ENCODE data around the gene IQCN. TPM values are rescaled to one million over a fixed set of nuclear protein-coding genes. Genes with fewer than 3 reads are reported as not detected.

Gene IQCN
- total RNA-seq, 1 experiment from 2014 or later: 0.61 TPM

GRCh38 chr19:18289471-18290301 lies 15.4 kb upstream of the IQCN start:
- POLR2A ChIA-PET: no interaction called here
- H3K9me3 Mint-ChIP-seq: no peaks in the 10 kb centered on the region
- no peak for DNase-seq (ENCODE audit: low spot score)
- no peak for ATAC-seq
- TF ChIP-seq IRF2 (CRISPR knock-in tag; IDR thresholded peaks at IDR 0.05; ENCODE audit: borderline replicate concordance, low read depth) (no peak), USF1 (CRISPR knock-in tag; IDR thresholded peaks at IDR 0.05) (no peak), TP53 (CRISPR knock-in tag; IDR thresholded peaks at IDR 0.05) (no peak), ZNF263 (CRISPR knock-in tag; IDR thresholded peaks at IDR 0.05; ENCODE audit: low read depth) (no peak), FOXK1 (CRISPR knock-in tag; IDR thresholded peaks at IDR 0.05) (no peak), CTCF (IDR thresholded peaks at IDR 0.05) (no peak), ATF3 (CRISPR knock-in tag; conservative IDR thresholded peaks at IDR 0.05) (no peak), CREM (CRISPR knock-in tag; IDR thresholded peaks at IDR 0.05) (no peak)
- H3K4me1 Mint-ChIP-seq: peaks cover 62% of the 10 kb centered on the region
- no peaks in the 10 kb centered on the region for H3K36me3 Mint-ChIP-seq
- H3K27ac Mint-ChIP-seq: no peak overlapping the region
- peaks cover 9% of the 10 kb centered on the region for H3K27me3 Mint-ChIP-seq (ENCODE audit: low read depth)
- CTCF ChIA-PET: interaction anchor here (0.7 to 1.0 kb wide), 4 partner anchors 10 to 99 kb away, joined by 3 read pairs; partner anchors contain the start of gene GDF15
- peak overlapping the region; percentile 31 for H3K4me3 Mint-ChIP-seq

DNA sequence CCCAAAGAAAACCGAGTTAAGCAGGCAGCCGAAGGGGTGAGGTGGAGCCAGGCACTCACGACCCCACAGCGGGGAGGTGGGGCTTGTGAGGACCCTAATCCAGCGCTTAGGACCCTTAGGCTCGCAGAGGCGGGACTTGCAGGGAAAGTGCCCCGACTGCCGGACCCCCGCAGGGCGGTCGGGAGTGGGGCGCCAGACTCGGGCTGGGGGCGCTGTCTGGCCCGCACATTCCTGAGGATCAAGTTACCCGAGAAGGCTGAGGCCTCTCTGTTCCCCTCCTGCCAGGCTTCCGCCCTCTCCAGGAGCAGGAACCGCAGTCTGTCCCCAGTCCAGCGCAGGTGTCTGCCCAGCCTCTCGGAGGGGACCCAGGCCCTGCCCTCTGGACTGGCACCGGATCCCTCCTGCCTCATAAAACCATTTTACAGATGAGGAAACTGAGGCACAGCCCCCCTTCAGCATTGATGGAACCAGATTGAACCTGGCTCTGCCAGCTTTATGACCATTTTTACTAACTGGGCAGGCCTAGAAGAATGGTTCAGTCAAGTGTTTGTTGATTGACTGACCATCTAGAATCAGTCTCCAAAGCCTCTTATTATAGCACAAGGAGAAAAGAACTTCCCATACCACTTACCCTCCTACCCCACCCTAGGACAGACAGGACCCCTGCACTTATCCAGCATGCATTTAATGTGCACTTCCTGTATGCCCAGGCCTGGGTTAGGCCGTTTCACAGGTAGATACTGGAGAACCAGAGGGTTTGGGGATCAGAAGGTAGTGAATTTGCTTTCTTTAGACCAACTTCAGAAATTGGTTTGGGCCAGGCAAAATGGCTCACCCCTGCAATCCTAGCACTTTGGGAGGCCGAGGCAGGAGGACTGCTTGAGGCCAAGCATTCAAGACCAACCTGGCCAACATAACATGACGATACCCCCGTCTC lies 13.9 kb upstream of the IQCN start:
- CTCF ChIA-PET: interaction anchor here (1.0 to 1.9 kb wide), 3 partner anchors 8 to 98 kb away, joined by 3 to 5 read pairs (median 4); partner anchors contain the start of gene GDF15
- Mint-ChIP-seq H3K36me3 (no peaks in the 10 kb centered on the region), H3K9me3 (no peaks in the 10 kb centered on the region), H3K4me1 (peaks cover 50% of the 10 kb centered on the region), H3K27ac (peak overlapping the region; percentile 94), H3K4me3 (peak overlapping the region; percentile 61), H3K27me3 (ENCODE audit: low read depth) (peaks cover 9% of the 10 kb centered on the region)
- ATAC-seq (peak; percentile 66), DNase-seq (ENCODE audit: low spot score) (peak; percentile 84)
- POLR2A ChIA-PET: interaction anchor here (0.6 to 1.0 kb wide), 3 partner anchors 9 to 58 kb away, joined by 4 to 6 read pairs (median 5); no protein-coding TSS in a partner anchor
- TF ChIP-seq MYBL2 (CRISPR knock-in tag; IDR thresholded peaks at IDR 0.05) (no peak), STAT6 (CRISPR knock-in tag; conservative IDR thresholded peaks at IDR 0.05; ENCODE audit: low read depth) (no peak), TEAD4 (CRISPR knock-in tag; IDR thresholded peaks at IDR 0.05) (peak; percentile 69; the same call in 1 of the 2 replicates), ZNF423 (CRISPR knock-in tag; IDR thresholded peaks at IDR 0.05) (peak; percentile 48; the same call in 1 of the 2 replicates), NR3C1 (CRISPR knock-in tag; conservative IDR thresholded peaks at IDR 0.05; ENCODE audit: low read depth) (0 out of 2 replicates have a peak, but pooled peaks have one; percentile 33), CREM (CRISPR knock-in tag; IDR thresholded peaks at IDR 0.05) (0 out of 2 replicates have a peak, but pooled peaks have one; percentile 30), SMAD3 (CRISPR knock-in tag; IDR thresholded peaks at IDR 0.05; ENCODE audit: borderline replicate concordance) (no peak), ESRRA (CRISPR knock-in tag; IDR thresholded peaks at IDR 0.05; ENCODE audit: borderline replicate concordance) (no peak), ZNF232 (CRISPR knock-in tag; IDR thresholded peaks at IDR 0.05) (no peak), CBFB (CRISPR knock-in tag; IDR thresholded peaks at IDR 0.05; ENCODE audit: low read depth) (peak; percentile 52; the same call in 1 of the 2 replicates), HMGA2 (CRISPR knock-in tag; IDR thresholded peaks at IDR 0.05) (no peak), ETV6 (CRISPR knock-in tag; IDR thresholded peaks at IDR 0.05) (no peak), E2F1 (CRISPR knock-in tag; IDR thresholded peaks at IDR 0.05) (no peak), HMGXB4 (CRISPR knock-in tag; IDR thresholded peaks at IDR 0.05) (peak; percentile 72; the same call in 1 of the 2 replicates)
- TF ChIP-seq, protein P1, sequence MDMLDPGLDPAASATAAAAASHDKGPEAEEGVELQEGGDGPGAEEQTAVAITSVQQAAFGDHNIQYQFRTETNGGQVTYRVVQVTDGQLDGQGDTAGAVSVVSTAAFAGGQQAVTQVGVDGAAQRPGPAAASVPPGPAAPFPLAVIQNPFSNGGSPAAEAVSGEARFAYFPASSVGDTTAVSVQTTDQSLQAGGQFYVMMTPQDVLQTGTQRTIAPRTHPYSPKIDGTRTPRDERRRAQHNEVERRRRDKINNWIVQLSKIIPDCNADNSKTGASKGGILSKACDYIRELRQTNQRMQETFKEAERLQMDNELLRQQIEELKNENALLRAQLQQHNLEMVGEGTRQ (CRISPR knock-in tag; IDR thresholded peaks at IDR 0.05): 0 out of 2 replicates have a peak, but pooled peaks have one; percentile 12

All from WTC11 (cell line).